MM.1S (cell line): ENCODE results near the gene MYF5.

ENCODE experiments used
- DNase-seq: peaks from one replicate; pipeline ENCODE4 v3.0.0-alpha.2; 2015
- H2AFZ ChIP-seq: fragments of 300-600 bp; sonication (generic); 2 replicates; pipeline ENCODE4 v1.6.0; 2016; ENCODE audit warnings: antibody characterized with exemption, low read length
- H3F3A ChIP-seq: fragments of 300-600 bp; sonication (generic); 2 replicates; pipeline ENCODE4 v1.6.1; 2016; ENCODE audit warnings: mild to moderate bottlenecking, antibody characterized with exemption, low read length, moderate library complexity, mixed read lengths; ENCODE audit not compliant: insufficient read depth
- H3K27ac ChIP-seq: fragments of 300-600 bp; sonication (generic); 2 replicates; pipeline ENCODE4 v1.5.1; 2016; ENCODE audit warnings: mild to moderate bottlenecking, low read length
- H3K27me3 ChIP-seq: fragments of 300-600 bp; sonication (generic); replicated peaks from 2 replicates; pipeline ENCODE4 v1.6.0; 2016; ENCODE audit warnings: low read length; ENCODE audit not compliant: insufficient read depth
- H3K36me3 ChIP-seq: fragments of 300-600 bp; sonication (generic); replicated peaks from 2 replicates; pipeline ENCODE4 v1.6.1; 2016; ENCODE audit warnings: mild to moderate bottlenecking, low read length, mixed read lengths; ENCODE audit not compliant: insufficient read depth
- H3K4me1 ChIP-seq: fragments of 300-600 bp; sonication (generic); 2 replicates; pipeline ENCODE4 v1.6.1; 2016; ENCODE audit warnings: low read length, mixed read lengths
- H3K4me2 ChIP-seq: fragments of 300-600 bp; sonication (generic); 2 replicates; pipeline ENCODE4 v1.6.0; 2016; ENCODE audit warnings: low read depth, low read length
- H3K4me3 ChIP-seq: fragments of 300-600 bp; sonication (generic); 2 replicates; pipeline ENCODE4 v1.5.1; 2016; ENCODE audit warnings: low read length, mixed read lengths
- H3K79me2 ChIP-seq: fragments of 300-600 bp; sonication (generic); 2 replicates; pipeline ENCODE4 v1.6.1; 2016; ENCODE audit warnings: mixed run types, low read length, mixed read lengths
- H3K9ac ChIP-seq: fragments of 300-600 bp; sonication (generic); 2 replicates; pipeline ENCODE4 v1.6.1; 2016; ENCODE audit warnings: low read length, mixed read lengths
- H3K9me2 ChIP-seq: fragments of 300-600 bp; sonication (generic); replicated peaks from 2 replicates; pipeline ENCODE4 v1.6.1; 2016; ENCODE audit warnings: mild to moderate bottlenecking, low read length, mixed read lengths; ENCODE audit not compliant: insufficient read depth
- H3K9me3 ChIP-seq: fragments of 300-600 bp; sonication (generic); replicated peaks from 2 replicates; pipeline ENCODE4 v1.6.1; 2016; ENCODE audit warnings: mild to moderate bottlenecking, low read length, mixed read lengths; ENCODE audit not compliant: insufficient read depth
- H4K20me1 ChIP-seq: fragments of 300-600 bp; sonication (generic); 2 replicates; pipeline ENCODE4 v1.6.1; 2016; ENCODE audit warnings: mild to moderate bottlenecking, low read length, moderate library complexity, mixed read lengths; ENCODE audit not compliant: insufficient read depth
- CTCF ChIP-seq: fragments of 300-600 bp; sonication (generic); IDR thresholded peaks from 2 replicates; pipeline ENCODE4 v1.5.1; 2016; ENCODE audit warnings: antibody characterized with exemption, low read length, mixed read lengths
- EZH2 ChIP-seq: fragments of 300-600 bp; sonication (generic); optimal IDR thresholded peaks from 2 replicates; pipeline ENCODE3; 2017; ENCODE audit warnings: low read depth, mild to moderate bottlenecking, antibody characterized with exemption, low read length, mixed read lengths
- EZH2phosphoT487 ChIP-seq: fragments of 300-600 bp; sonication (generic); IDR thresholded peaks from 2 replicates; pipeline ENCODE4 v1.6.1; 2018; ENCODE audit warnings: antibody characterized with exemption, low read length

MYF5 gene

GRCh38 chr12:80701388-80701787 lies 15.3 kb upstream of the MYF5 start:
- Histone ChIP-seq H3K9me2 (no peaks in the 10 kb centered on the region), H3K36me3 (no peaks in the 10 kb centered on the region), H3F3A (peaks cover 18% of the 10 kb centered on the region), H3K27ac (no peak overlapping the region), H3K4me2 (no peak overlapping the region), H3K27me3 (no peaks in the 10 kb centered on the region), H3K9ac (no peak overlapping the region), H3K79me2 (no peaks in the 10 kb centered on the region), H2AFZ (no peak overlapping the region), H4K20me1 (no peaks in the 10 kb centered on the region), H3K4me1 (peaks cover 13% of the 10 kb centered on the region), H3K4me3 (no peak overlapping the region), H3K9me3 (no peaks in the 10 kb centered on the region)
- TF ChIP-seq CTCF (no peak), EZH2 (no peak), EZH2phosphoT487 (no peak)
- no peak for DNase-seq

- Histone ChIP-seq H3K27ac (peak overlapping the region; percentile 86), H3K27me3 (no peaks in the 10 kb centered on the region), H3K36me3 (no peaks in the 10 kb centered on the region), H3K79me2 (no peaks in the 10 kb centered on the region), H3K9ac (peak overlapping the region; percentile 61; the same call in 1 of the 2 replicates), H2AFZ (peak overlapping the region; percentile 84), H3K4me2 (peak overlapping the region; percentile 77), H3F3A (peaks cover 18% of the 10 kb centered on the region), H3K4me1 (peaks cover 13% of the 10 kb centered on the region), H3K9me3 (no peaks in the 10 kb centered on the region), H4K20me1 (no peaks in the 10 kb centered on the region), H3K4me3 (peak overlapping the region; percentile 68), H3K9me2 (no peaks in the 10 kb centered on the region)
- peak; percentile 84 for DNase-seq
- TF ChIP-seq EZH2 (no peak), EZH2phosphoT487 (no peak), CTCF (no peak)
These were observed 13.6 kb upstream of the MYF5 start for GRCh38 chr12:80702889-80703805.

GRCh38 chr12:80704420-80704819 lies 12.3 kb upstream of the MYF5 start:
- Histone ChIP-seq H3K27me3 (no peaks in the 10 kb centered on the region), H3K4me2 (no peak overlapping the region), H3K9me2 (no peaks in the 10 kb centered on the region), H2AFZ (no peak overlapping the region), H3F3A (peaks cover 18% of the 10 kb centered on the region), H3K36me3 (no peaks in the 10 kb centered on the region), H3K4me3 (no peak overlapping the region), H3K9me3 (no peaks in the 10 kb centered on the region), H3K27ac (no peak overlapping the region), H3K9ac (no peak overlapping the region), H4K20me1 (no peaks in the 10 kb centered on the region), H3K79me2 (no peaks in the 10 kb centered on the region), H3K4me1 (peaks cover 13% of the 10 kb centered on the region)
- TF ChIP-seq CTCF = no peak
- TF ChIP-seq EZH2 = no peak
- no peak for TF ChIP-seq EZH2phosphoT487
- DNase-seq = no peak
